ENCODE results near the gene DEPDC5.

DNA sequence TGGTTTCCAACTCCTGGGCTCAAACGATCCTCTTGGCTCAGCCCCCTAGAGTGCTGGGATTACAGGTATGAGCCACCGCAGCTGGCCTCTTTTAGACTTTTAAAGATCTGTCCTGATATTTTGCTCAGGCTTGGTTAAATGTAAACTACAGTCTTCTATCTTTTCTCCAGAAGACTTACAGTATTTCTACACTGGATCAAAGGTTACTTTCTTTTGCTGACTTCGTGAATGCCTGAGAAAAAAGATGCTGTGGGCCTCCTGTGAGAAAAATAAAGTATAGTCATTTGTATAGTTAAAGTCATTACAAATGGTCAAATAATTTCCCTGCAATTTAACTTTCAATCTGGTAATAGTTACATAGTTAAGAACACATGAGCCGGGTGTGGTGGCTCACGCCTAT is 19.6 kb downstream of the DEPDC5 start:
- TF ChIP-seq, protein P1, sequence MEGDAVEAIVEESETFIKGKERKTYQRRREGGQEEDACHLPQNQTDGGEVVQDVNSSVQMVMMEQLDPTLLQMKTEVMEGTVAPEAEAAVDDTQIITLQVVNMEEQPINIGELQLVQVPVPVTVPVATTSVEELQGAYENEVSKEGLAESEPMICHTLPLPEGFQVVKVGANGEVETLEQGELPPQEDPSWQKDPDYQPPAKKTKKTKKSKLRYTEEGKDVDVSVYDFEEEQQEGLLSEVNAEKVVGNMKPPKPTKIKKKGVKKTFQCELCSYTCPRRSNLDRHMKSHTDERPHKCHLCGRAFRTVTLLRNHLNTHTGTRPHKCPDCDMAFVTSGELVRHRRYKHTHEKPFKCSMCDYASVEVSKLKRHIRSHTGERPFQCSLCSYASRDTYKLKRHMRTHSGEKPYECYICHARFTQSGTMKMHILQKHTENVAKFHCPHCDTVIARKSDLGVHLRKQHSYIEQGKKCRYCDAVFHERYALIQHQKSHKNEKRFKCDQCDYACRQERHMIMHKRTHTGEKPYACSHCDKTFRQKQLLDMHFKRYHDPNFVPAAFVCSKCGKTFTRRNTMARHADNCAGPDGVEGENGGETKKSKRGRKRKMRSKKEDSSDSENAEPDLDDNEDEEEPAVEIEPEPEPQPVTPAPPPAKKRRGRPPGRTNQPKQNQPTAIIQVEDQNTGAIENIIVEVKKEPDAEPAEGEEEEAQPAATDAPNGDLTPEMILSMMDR (conservative IDR thresholded peaks at IDR 0.05): no peak
- TF ChIP-seq EZH2 (IDR thresholded peaks at IDR 0.05; ENCODE audit: low read depth): no peak

Data from PC-9 (cell line).